ENCODE results near the gene FEM1B. TPM values are rescaled to one million over a fixed set of nuclear protein-coding genes. Genes with fewer than 3 reads are reported as not detected.

The FEM1B gene
- polyA plus RNA-seq, 3 donors = 61.1 to 70.1 (median 64.1) TPM

- DNase-seq (ENCODE audit: low read depth in 3 of 3, low spot score in 2 of 3) = no peak
Observed at GRCh38 chr15:68317281-68318007, 39.9 kb downstream of the FEM1B start.

- no peak for DNase-seq (ENCODE audit: low read depth in 3 of 3, low spot score in 2 of 3)
Observed at GRCh38 chr15:68318008-68318835, 40.7 kb downstream of the FEM1B start.

DNA sequence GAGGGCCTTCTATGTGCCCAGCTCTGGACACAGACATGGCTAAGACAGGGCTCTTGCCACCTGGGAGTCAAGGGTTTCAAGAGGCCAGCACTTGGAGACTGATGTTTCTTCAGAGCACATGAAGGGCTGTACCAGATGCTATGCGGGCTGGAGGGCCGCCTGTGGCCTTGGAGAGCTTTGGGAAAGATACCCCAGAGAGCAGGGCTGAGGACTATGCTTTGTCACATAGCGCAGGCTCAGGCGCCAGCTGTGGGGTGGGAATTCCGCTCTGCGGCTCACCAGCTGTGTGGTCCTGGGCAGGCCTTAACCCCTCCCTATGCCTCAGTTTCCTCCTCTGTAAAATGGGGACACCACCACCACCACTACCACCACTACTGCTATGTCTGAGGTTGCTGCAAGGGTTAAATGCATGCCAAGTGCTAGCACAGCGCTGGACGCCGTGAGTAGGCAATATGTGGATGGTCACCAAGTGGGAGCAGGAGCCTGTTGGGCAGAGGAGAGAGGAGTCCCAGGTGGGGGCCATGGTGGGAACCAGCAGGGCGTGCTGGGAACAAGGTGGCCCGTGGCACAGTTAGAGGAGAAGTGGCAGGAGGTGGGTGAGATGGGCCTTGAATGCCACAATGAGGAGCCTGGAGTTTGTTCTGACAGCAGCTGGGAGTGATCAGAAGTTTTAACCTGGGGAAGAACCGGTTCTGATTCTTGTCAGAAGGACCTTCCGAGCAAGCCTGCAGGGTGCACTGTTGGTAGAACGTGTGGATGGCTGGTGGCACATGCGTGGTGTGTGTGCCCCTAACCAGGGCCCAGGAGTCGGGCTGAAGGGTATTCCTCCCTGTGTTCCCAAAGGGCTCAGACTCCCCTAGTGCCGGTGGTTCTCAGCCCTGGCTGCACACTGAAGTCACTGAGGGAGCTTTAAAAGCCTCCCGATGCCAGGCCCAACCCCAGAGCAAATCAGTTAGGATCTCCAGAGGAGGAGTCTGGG is 41.7 kb downstream of the FEM1B start:
- no peak for DNase-seq (ENCODE audit: low read depth in 3 of 3, low spot score in 2 of 3)

- DNase-seq (ENCODE audit: low read depth in 3 of 3, low spot score in 2 of 3) = no peak
Observed at GRCh38 chr15:68319997-68320396, 42.5 kb downstream of the FEM1B start.

- DNase-seq (ENCODE audit: low read depth in 3 of 3, low spot score in 2 of 3) = no peak
Observed at GRCh38 chr15:68321229-68321628, 43.7 kb downstream of the FEM1B start.

GRCh38 chr15:68322796-68323195 is 45.3 kb downstream of the FEM1B start:
- DNase-seq (ENCODE audit: low read depth in 3 of 3, low spot score in 2 of 3) = no peak

DNA sequence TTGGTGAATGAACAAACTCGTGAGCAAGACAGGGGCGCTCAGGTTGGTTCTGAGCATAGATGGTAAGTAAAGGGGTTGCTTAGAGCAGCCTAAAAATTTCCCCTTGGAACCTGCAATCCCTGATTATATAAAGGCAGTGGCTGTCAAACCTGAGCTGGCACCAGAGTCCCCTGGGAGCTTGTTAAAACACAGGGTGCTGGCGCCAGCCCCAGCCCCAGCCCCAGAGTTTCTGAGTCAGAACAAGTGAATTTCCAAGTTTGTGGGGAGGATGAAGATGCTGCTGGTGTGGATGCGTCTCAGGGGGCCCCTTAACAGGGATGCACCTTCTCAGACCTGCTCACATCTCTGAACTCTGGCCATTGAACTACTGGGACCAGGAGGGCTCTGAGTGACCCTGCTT is 48.2 kb downstream of the FEM1B start:
- DNase-seq (ENCODE audit: low read depth in 3 of 3, low spot score in 2 of 3) = no peak

DNA sequence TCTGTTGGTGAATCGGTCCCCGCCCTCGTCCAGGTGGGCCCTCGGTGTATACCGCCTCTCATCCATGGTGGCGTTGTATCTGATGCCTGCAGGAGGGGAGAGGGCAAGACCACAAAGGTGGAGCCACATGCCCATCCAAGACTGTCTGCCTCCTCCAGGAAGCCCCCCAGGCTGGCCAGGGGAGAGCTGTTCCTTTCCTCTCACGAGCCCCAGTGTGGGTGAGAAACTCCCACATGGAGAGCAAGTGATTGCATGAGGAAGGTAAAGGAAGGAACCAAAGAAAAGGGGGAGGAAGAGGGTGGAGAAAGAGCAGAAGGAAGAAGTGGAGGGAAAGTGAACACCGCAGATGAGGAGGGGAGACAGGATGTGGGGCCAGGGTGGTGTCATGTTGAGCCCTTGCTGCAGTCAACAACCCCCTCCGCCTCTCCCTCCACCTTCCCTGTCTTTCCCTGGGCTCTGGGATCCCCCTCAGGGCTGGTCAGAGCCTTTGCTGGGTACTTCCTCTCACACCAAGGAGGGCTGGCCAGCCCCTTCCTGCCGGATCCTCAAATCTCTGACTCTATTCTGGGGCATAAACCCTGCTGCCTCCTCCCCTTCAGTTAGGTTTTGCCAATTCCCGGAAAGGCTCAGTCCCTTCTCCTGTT is 49.3 kb downstream of the FEM1B start:
- DNase-seq (ENCODE audit: low read depth in 3 of 3, low spot score in 2 of 3) = no peak

- DNase-seq (ENCODE audit: low read depth in 3 of 3, low spot score in 2 of 3) = no peak
Observed at GRCh38 chr15:68328443-68328842, 50.9 kb downstream of the FEM1B start.

GRCh38 chr15:68328964-68329363 is 51.4 kb downstream of the FEM1B start:
- DNase-seq (ENCODE audit: low read depth in 3 of 3, low spot score in 2 of 3) = no peak

- DNase-seq (ENCODE audit: low read depth in 3 of 3, low spot score in 2 of 3) = no peak
Observed at GRCh38 chr15:68330416-68330815, 52.9 kb downstream of the FEM1B start.

DNA sequence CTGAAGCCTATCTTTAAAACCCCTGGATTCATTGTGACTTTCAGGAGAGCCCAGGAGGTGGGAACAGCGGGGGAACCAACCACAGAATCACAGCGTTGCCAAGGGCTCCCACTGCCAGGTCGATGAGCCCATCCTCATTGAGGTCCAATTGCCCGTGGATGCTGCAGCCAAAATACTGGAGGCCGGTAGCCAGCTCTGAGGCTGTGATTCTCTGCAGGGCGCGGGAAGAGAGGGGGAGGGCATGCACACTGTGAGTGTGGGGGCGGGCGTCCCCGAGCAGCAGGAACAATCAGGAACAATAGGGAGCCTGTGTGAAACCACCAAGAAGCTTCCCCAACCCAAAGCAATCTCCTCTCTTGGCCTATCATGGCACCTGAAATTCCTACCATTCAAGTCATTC is 53.4 kb downstream of the FEM1B start:
- no peak for DNase-seq (ENCODE audit: low read depth in 3 of 3, low spot score in 2 of 3)

DNA sequence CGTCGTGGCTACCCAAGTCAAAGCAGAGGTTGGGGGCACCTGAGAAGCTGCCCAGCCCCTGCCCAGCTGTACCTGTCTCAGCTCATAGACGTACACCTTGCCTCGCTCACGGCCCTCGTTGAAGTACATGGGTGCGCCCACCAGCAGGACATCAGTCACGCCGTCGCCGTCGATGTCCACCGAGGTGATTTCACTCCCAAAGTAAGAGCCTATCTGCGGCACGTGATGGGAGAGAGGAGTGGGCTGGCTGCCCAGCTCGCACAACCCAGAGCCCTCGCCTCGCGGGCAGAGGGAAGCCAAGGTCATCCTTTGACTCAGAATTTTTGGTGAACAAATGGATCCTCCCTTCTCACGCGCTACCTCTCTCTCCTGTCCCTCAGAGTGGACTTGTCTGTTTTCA is 54.7 kb downstream of the FEM1B start:
- DNase-seq (ENCODE audit: low read depth in 3 of 3, low spot score in 2 of 3) = no peak

DNA sequence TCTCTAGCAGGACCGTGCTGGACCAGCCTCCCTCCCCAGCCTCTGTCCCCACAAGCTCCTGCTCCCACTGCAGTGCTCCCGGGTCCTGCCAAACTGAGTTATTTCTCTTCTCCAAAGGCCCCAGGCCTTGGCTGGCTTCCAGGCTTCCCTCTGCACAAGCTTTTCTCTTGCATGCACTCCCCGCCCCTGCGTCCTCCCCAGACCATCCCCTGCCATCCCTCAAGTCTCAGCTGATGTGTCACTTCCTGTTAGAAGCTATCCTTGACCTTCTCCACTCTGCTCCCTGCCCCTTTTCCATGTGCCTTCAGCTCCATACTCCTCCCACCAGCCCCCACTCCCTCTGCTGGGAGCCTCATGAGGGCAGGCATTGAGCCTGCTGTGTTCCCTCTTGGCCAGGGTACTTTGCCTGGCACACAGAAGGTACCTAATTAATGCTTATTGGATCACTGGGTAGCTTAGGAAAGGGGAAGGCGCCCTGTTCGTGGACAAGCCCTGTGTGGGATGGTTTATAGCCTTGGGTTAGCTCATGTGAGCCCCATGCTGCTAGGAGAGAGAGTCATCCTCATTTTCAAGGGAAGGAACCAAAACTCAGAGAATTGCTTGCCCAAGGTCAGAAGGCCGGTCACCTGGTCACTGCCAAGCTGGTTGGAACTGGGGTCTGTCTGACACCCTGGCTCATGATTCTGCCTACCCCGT is 56.4 kb downstream of the FEM1B start:
- no peak for DNase-seq (ENCODE audit: low read depth in 3 of 3, low spot score in 2 of 3)

GRCh38 chr15:68334661-68335124 is 57.1 kb downstream of the FEM1B start:
- no peak for DNase-seq (ENCODE audit: low read depth in 3 of 3, low spot score in 2 of 3)

GRCh38 chr15:68335251-68335650 is 57.7 kb downstream of the FEM1B start:
- no peak for DNase-seq (ENCODE audit: low read depth in 3 of 3, low spot score in 2 of 3)

GRCh38 chr15:68335655-68336054 is 58.1 kb downstream of the FEM1B start:
- no peak for DNase-seq (ENCODE audit: low read depth in 3 of 3, low spot score in 2 of 3)

GRCh38 chr15:68336516-68336915 is 59.0 kb downstream of the FEM1B start:
- no peak for DNase-seq (ENCODE audit: low read depth in 3 of 3, low spot score in 2 of 3)

DNA sequence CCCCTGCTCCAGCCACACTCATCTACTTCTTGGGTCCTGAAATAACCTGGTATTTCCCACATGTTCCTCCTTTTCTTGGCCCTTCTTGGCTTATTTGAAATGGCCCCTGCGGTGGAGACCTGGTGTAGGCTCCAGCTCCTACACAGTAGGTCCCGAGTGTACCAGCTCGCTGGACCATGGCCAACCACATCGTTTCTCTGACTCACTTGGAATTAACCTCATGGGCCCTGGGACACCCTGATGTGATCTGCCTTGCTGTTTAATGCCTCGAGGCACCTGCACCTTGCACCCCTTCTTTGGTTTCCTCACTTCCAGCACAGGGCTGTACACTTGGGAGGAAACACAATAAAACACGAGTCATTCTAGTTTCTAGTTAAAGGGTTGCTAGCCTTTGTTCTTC is 60.3 kb downstream of the FEM1B start:
- DNase-seq (ENCODE audit: low read depth in 3 of 3, low spot score in 2 of 3) = no peak

- no peak for DNase-seq (ENCODE audit: low read depth in 3 of 3, low spot score in 2 of 3)
Observed at GRCh38 chr15:68339481-68339880, 61.9 kb downstream of the FEM1B start.

Data from right renal cortex interstitium (tissue), 3 donors.